DMS114 treated with DMSO at 0.1 percent for 48 hours (cell line): ENCODE results near the gene CDH4.

Experiments
- DNase-seq: peaks from one replicate; lab custom pipeline; 2025; ENCODE audit not compliant: unreplicated experiment; lab: John Stamatoyannopoulos, UW

CDH4 gene

GRCh38 chr20:61757678-61758563, 505.9 kb downstream of the CDH4 start:
- no peak for DNase-seq

GRCh38 chr20:61758564-61759200, 506.6 kb downstream of the CDH4 start:
- no peak for DNase-seq

GRCh38 chr20:61759286-61760065, 507.4 kb downstream of the CDH4 start:
- DNase-seq: no peak

- DNase-seq: no peak
Measured at GRCh38 chr20:61760321-61760720, 508.3 kb downstream of the CDH4 start.

- no peak for DNase-seq
Measured at GRCh38 chr20:61760731-61761130, 508.7 kb downstream of the CDH4 start.

GRCh38 chr20:61761453-61762166, 509.5 kb downstream of the CDH4 start:
- no peak for DNase-seq

GRCh38 chr20:61762167-61762710, 510.2 kb downstream of the CDH4 start:
- no peak for DNase-seq

- DNase-seq: no peak
Measured at GRCh38 chr20:61762886-61763739, 511.1 kb downstream of the CDH4 start.

GRCh38 chr20:61763740-61764400, 511.8 kb downstream of the CDH4 start:
- no peak for DNase-seq

- no peak for DNase-seq
Measured at GRCh38 chr20:61764471-61765025, 512.5 kb downstream of the CDH4 start.

GRCh38 chr20:61765081-61765870, 513.2 kb downstream of the CDH4 start:
- DNase-seq: no peak

GRCh38 chr20:61765871-61766654, 514.0 kb downstream of the CDH4 start:
- DNase-seq: no peak

GRCh38 chr20:61766921-61767610, 515.0 kb downstream of the CDH4 start:
- DNase-seq: no peak

- no peak for DNase-seq
Measured at GRCh38 chr20:61767761-61768494, 515.9 kb downstream of the CDH4 start.

- no peak for DNase-seq
Measured at GRCh38 chr20:61768571-61769285, 516.7 kb downstream of the CDH4 start.
